HL-60 (cell line): ENCODE data around the gene PARN.

ENCODE experiments used
- DNase-seq, 2 experiments: peaks; one replicate each; pipeline ENCODE4 v3.0.0-alpha.2; 2010 to 2020; ENCODE audit warnings: low read depth in 1 of 2, low spot score in 1 of 2
- H3K27ac ChIP-seq: fragments of 250-450 bp; sonication (Bioruptor Pico); replicated peaks from 2 replicates; pipeline ENCODE4 v1.5.1; 2020; ENCODE audit warnings: mild to moderate bottlenecking, moderate library complexity
- H3K27me3 ChIP-seq: fragments of 250-450 bp; sonication (Bioruptor Pico); 2 replicates; pipeline ENCODE4 v1.5.1; 2021; ENCODE audit warnings: mild to moderate bottlenecking, moderate library complexity; ENCODE audit not compliant: insufficient read depth, poor library complexity, severe bottlenecking
- H3K4me3 ChIP-seq: replicated peaks from 2 replicates; pipeline ENCODE4 v1.5.1; 2011; ENCODE audit warnings: mild to moderate bottlenecking, control low read depth, low read length; ENCODE audit not compliant: insufficient read depth
- CTCF ChIP-seq: IDR thresholded peaks from one replicate; pipeline ENCODE4 v1.5.1; 2011; ENCODE audit warnings: low read length, control low read depth, inconsistent platforms; ENCODE audit not compliant: insufficient read depth
- GABPA ChIP-seq: IDR thresholded peaks from 2 replicates; pipeline ENCODE4 v1.6.1; 2012; ENCODE audit warnings: low read depth
- POLR2AphosphoS5 ChIP-seq: IDR thresholded peaks from 2 replicates; pipeline ENCODE4 v1.6.1; 2012; ENCODE audit warnings: low read depth
- REST ChIP-seq: IDR thresholded peaks from 2 replicates; pipeline ENCODE4 v1.6.1; 2012; ENCODE audit warnings: low read depth; ENCODE audit not compliant: insufficient replicate concordance
- SPI1 ChIP-seq: IDR thresholded peaks from 2 replicates; pipeline ENCODE4 v1.6.1; 2012; ENCODE audit warnings: low read depth, mild to moderate bottlenecking, borderline replicate concordance

PARN gene

GRCh38 chr16:14538604-14539003 is 91.5 kb downstream of the PARN start:
- Histone ChIP-seq H3K4me3 (no peak overlapping the region), H3K27me3 (no peaks in the 10 kb centered on the region), H3K27ac (no peak overlapping the region)
- TF ChIP-seq SPI1 (no peak), GABPA (no peak), REST (no peak), CTCF (no peak), POLR2AphosphoS5 (no peak)
- DNase-seq, result no peak

GRCh38 chr16:14531613-14532012 is 98.4 kb downstream of the PARN start:
- Histone ChIP-seq H3K4me3 (no peak overlapping the region), H3K27ac (no peak overlapping the region), H3K27me3 (no peaks in the 10 kb centered on the region)
- no peak for DNase-seq
- TF ChIP-seq SPI1 (no peak), REST (no peak)

GRCh38 chr16:14531101-14531500 is 99.0 kb downstream of the PARN start:
- Histone ChIP-seq H3K27ac (no peak overlapping the region), H3K27me3 (no peaks in the 10 kb centered on the region), H3K4me3 (no peak overlapping the region)
- no peak for TF ChIP-seq CTCF
- no peak for TF ChIP-seq GABPA
- TF ChIP-seq REST, result no peak
- no peak for TF ChIP-seq POLR2AphosphoS5
- TF ChIP-seq SPI1, result no peak
- DNase-seq, result no peak

GRCh38 chr16:14530046-14530445 is 100.0 kb downstream of the PARN start:
- no peak for TF ChIP-seq REST
- no peak for TF ChIP-seq SPI1
- TF ChIP-seq CTCF, result no peak
- no peak for TF ChIP-seq POLR2AphosphoS5
- no peak for TF ChIP-seq GABPA
- Histone ChIP-seq H3K27me3 (no peaks in the 10 kb centered on the region), H3K4me3 (no peak overlapping the region), H3K27ac (no peak overlapping the region)
- no peak for DNase-seq
